DMS153 treated with DMSO at 0.1 percent for 48 hours (cell line): ENCODE results near the gene GPC5.

ENCODE experiments used
- DNase-seq: peaks from one replicate; lab custom pipeline; 2025; ENCODE audit not compliant: unreplicated experiment; lab: John Stamatoyannopoulos, UW

Gene GPC5

DNA sequence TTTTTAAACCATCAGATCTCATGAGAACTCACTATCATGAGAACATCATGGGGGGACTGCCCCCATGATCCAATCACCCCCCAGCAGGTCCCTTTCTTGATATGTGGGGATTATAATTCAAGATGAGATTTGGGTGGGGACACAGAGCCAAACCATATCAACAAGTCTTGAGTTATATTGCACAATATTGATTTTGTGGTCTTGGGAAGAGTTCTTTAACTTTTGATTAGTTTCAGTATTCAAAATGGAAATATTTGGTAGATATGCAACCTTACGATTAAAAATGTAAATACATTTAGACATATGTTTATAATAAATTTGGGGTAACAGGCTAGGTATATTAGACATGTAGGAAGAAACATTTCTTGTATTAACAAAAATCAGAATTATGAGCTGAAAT lies 188.2 kb downstream of the GPC5 start:
- DNase-seq = no peak

- DNase-seq = no peak
These were observed 190.1 kb downstream of the GPC5 start for GRCh38 chr13:91588541-91588940.

- DNase-seq = no peak
These were observed 193.9 kb downstream of the GPC5 start for GRCh38 chr13:91592056-91593014.

DNA sequence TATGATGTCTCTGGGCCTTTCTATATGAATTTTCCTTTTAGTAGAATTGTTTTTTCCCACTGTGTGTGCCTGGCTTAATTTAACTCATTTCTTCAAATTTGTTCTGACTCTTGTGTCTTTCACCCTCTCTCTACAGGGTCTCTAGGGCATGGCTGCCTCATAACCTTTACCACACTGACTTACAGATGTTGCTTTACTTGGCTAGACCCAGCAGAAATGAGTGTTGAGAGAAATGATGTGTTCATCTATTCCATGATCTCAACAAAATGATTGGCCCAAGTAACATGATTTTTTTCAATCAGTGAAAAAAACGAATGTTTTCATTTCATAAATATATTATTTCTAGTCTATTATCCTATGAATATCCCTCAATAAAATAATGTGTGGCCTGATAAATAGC lies 195.0 kb downstream of the GPC5 start:
- DNase-seq = no peak

GRCh38 chr13:91594061-91594460 lies 195.6 kb downstream of the GPC5 start:
- DNase-seq = no peak

DNA sequence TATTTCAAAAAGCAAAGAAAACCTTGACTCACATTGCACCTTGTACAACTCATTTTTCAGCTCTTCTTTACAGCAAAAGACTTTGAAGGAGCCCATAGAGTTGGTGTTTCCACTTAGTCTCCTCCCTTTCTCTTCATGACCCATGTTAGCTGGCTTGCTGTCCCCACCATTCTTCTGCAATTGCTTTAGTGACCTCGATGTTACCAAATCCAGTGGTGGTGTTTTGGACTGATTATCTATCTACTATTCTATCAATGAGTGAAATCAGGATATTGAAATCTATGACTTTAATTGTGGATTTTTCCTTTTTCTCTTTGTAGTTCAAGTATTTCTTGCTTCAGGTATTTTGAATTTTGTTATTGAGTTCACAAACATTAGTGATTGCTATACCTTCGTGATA lies 197.3 kb downstream of the GPC5 start:
- DNase-seq = no peak

DNA sequence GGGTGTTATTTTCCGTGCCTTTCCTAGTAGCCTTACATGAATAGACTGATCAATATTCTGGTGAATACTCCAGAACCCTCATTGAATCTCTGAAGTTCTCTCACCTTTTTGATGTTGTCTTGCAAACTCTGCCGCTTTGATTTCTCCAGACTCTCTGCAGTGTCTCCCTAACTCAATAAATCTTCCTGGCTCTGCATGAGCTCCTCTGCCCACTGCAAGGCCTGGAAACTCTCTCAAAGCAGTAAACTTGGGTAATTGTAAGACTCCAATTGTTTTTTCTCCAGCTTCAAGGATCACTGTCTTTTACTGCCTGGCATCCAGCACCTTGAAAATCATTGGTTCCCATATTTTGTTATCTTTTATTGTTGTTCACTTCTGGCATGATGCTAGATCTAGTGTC lies 198.4 kb downstream of the GPC5 start:
- no peak for DNase-seq

DNA sequence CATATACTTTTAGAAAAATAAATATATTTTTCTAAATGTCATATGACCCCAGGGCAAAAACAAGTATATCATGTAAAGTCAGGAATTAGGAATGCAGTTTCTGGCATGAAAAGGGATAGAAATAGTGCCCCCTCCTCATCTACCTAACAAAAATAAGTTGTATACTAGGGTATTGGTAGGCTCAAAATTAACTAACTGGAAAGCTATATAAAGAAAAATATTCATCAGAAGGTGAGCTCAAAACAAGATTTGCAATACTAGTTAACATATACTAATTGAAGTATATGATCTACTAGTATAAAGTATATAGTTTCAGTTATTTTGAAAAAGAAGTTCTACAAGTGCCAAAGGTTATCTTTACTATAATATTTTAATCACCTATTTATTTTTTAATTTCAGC lies 200.2 kb downstream of the GPC5 start:
- no peak for DNase-seq

GRCh38 chr13:91601273-91601672 lies 202.9 kb downstream of the GPC5 start:
- DNase-seq = no peak

DNA sequence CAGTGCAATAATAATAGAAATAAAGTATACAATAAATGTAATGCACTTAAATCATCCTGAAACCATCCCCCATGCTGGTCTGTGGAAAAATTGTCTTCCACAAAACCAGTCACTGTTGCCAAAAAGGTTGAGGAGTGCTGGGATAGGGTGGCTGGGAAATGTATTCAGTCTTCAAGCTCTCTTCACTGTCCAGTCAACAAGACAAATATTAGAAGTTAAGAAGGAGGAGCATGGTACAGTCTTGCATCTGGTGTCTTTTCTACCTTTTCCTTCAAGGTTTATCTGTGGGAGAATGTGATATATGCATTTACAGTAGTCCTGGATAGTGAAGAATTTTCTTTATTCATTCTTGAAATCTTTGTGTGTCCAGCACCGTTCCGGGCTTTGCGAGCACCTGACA lies 203.4 kb downstream of the GPC5 start:
- no peak for DNase-seq

DNA sequence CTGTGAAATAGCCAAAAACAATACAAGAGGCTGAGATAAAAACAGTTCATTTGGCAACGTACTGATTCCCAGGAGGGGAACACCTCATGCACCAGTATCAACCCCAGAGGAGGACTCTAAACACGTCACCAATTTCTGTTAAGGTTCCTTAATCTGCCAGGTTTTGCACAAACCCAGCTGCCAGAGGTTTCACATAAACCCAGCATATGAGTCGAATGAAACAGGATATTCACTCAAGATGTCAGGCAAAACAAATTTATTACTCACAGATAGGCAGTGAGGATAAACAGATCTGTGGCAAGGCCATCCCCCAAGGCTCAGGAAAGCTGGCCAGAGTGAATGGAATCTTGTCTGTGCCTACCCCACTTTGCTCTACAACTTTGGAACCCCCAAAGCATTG lies 210.9 kb downstream of the GPC5 start:
- no peak for DNase-seq

DNA sequence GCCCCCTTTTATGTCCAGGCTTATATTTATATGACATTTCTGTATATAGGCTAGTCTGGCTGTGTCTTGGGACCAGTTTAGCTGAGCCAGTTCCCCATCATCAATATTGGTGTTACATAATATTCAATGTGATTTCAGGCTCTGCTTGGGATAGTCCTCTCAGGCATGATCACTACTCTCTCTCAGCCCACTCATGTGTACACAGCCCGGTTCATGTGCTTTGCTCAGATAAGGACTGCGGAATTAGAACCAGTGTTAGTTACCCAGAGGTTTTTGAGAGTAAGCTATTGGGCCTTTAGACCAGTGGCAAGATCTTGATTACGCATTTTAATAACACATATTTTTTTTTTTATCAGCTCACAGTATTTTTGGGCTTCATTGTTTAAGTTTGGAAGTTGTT lies 219.9 kb downstream of the GPC5 start:
- no peak for DNase-seq

DNA sequence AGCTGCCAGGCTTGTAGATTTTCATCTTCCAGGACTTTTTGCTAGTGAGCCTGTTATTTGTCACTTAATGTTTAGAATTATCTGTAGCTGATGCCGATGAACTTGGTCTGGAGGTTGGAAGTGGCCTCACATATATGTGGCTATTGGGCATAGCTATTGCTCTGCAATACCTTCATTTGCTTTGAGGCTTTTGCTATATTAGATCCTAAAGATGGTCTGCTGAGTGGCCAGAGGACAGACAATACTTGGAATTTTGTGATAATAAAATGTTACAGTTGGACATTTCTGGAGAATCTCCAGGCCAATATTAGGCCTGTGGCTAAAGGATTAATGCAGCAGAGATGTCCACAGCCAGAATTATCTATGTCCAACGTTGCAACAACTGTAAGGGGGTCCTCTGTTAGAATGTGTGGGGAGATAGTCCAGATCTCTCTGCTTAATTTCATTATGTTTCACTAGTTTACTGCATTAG lies 222.3 kb downstream of the GPC5 start:
- no peak for DNase-seq

DNA sequence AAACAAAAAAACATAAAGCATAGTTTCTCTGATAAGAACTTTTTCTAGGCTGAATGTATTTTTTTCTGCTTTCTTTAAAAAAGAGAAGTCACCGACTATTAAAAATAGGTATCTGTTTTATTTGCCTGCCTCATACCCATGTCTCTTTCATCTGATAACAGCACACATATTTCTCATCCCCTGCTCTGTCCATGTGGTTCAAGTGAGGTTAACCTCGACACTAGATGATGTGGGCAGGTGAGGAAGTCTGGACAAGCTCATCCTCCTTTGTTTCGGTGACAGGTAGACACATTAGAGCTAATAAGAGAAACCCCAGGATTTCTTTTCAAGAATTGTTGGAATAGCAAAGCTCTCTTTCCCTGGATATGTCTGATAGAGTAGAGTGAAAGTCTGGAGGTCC lies 222.7 kb downstream of the GPC5 start:
- DNase-seq = no peak

GRCh38 chr13:91621963-91622362 lies 223.5 kb downstream of the GPC5 start:
- no peak for DNase-seq

DNA sequence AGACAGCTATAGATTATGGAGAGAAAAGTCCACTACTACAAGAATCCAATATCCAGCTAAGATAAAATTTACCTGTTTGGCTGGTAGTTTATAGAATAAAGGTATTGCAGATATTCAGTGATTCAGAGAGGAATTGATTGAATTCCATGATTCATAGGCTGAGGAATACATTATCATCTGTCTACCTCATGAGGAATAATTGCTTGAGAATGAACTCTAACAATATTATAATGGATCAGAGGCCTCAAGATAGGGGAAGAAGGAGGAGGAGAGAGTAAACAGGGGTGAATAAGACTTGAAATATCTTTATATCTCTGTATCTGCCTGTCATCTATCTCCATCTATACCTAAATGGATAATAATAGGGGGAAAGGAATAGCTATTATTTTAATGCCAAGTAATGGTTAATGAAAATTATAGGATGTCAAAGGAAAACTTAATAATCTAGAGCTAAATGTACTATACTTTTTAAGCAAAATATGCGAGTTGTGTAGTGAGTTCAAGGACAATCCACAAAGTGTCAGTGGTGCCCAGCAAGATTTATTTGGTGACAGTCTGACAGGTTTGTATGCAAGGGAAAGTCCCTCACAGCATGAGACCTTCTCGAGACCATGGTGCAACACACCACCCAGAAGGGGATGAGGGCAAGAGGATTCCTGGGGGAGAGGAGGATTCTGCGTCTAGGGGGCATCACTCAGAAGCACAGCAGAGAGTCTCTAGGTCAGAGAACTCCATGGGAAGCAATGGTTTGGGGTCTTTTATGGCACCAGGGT lies 224.5 kb downstream of the GPC5 start:
- DNase-seq = no peak

- DNase-seq = no peak
These were observed 229.7 kb downstream of the GPC5 start for GRCh38 chr13:91627952-91628739.

DNA sequence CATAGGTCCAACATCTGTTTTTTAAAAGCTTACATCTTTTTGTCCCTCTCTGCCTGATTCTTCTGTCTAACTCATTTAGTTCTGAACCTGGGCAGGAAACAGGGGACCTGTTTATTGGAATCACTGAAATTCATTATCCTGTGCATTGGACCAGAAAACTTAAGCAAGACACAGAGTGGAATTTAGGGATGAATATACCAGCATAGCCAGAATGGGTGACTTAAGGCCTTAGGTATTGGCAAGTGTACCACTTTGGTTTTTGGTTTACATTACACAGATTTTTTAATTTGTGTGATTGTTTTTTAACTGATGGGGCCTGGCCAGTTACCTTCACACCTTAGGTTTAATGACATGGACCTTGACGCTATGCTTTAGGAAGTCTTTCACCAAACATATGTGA lies 232.5 kb downstream of the GPC5 start:
- no peak for DNase-seq

GRCh38 chr13:91632086-91632485 lies 233.7 kb downstream of the GPC5 start:
- no peak for DNase-seq

DNA sequence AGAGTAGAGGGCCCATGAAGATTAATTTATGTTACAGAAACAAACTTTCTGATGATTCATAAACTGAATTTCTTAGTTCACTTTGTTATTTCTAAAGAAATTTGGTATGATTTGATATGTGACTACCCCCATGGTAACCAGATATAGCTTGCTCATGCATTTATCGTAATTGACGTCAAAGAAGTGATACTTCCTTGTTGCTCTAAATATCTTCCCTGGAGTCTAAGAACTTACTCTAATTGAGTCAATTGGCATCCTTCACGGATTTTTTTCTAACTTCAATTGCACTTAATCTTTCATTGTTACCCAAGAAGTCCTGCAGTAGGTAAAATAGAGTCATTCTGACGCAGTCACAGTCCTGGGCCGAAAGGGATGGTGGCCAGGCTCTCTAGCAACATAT lies 240.9 kb downstream of the GPC5 start:
- no peak for DNase-seq

GRCh38 chr13:91643394-91643793 lies 245.0 kb downstream of the GPC5 start:
- no peak for DNase-seq
